ENCODE data around the gene ABI2.

GRCh38 chr2:203461746-203462145 lies 133.6 kb downstream of the ABI2 start:
- TF ChIP-seq POLR2A (IDR thresholded peaks at IDR 0.05): no peak
- TF ChIP-seq CTCF (IDR thresholded peaks at IDR 0.05): no peak
